H1 (cell line): ENCODE measurements around the gene GRB7. TPM values are rescaled to one million over a fixed set of nuclear protein-coding genes. Genes with fewer than 3 reads are reported as not detected.

ENCODE experiments used
- CTCF ChIA-PET: fragments of 300-600 bp; sonication (Branson Sonifier 250); formaldehyde crosslinking; loops from one replicate; lab custom pipeline; 2021; ENCODE audit not compliant: partially characterized antibody; lab: Charles Lee
- POLR2A ChIA-PET: fragments of 300-600 bp; sonication (Branson Sonifier 250); formaldehyde crosslinking; loops from one replicate; lab custom pipeline; 2021; ENCODE audit warnings: inconsistent platforms; ENCODE audit not compliant: partially characterized antibody; lab: Charles Lee
- DNase-seq, 2 experiments: peaks; one replicate each; pipeline versions ENCODE4 v3.0.0 to v3.0.0-alpha.2; 2010 to 2022; ENCODE audit warnings: low spot score in 2 of 2, low read depth in 1 of 2, mixed read lengths in 1 of 2
- FAIRE-seq: peaks from 2 replicates; lab custom pipeline; 2011; peaks lifted over from hg19 to GRCh38; lab: Jason Lieb, UNC
- H2AFZ ChIP-seq: 2 replicates; pipeline ENCODE4 v1.8.1; 2012; ENCODE audit warnings: low read length, inconsistent platforms
- H2AK5ac ChIP-seq: 2 replicates; pipeline ENCODE4 v1.6.1; 2013; ENCODE audit warnings: low read depth, low read length
- H2BK120ac ChIP-seq: replicated peaks from 2 replicates; pipeline ENCODE3; 2013; ENCODE audit warnings: low read depth, low read length, inconsistent platforms
- H2BK12ac ChIP-seq: 2 replicates; pipeline ENCODE4 v1.6.1; 2013; ENCODE audit warnings: low read depth, low read length
- H2BK15ac ChIP-seq: 2 replicates; pipeline ENCODE4 v1.6.1; 2013; ENCODE audit warnings: low read length
- H2BK20ac ChIP-seq: 2 replicates; pipeline ENCODE4 v1.6.1; 2013; ENCODE audit warnings: low read length
- H2BK5ac ChIP-seq: 2 replicates; pipeline ENCODE4 v1.6.1; 2013; ENCODE audit warnings: low read depth, low read length
- H3K14ac ChIP-seq: 2 replicates; pipeline ENCODE4 v1.6.1; 2013; ENCODE audit warnings: inconsistent platforms; ENCODE audit not compliant: insufficient read length
- H3K18ac ChIP-seq: 2 replicates; pipeline ENCODE4 v1.6.1; 2013; ENCODE audit warnings: low read length; ENCODE audit errors: extremely low read depth
- H3K23ac ChIP-seq: 2 replicates; pipeline ENCODE4 v1.6.1; 2013; ENCODE audit warnings: inconsistent platforms; ENCODE audit not compliant: insufficient read length
- H3K23me2 ChIP-seq: 2 replicates; pipeline ENCODE4 v1.6.1; 2013; ENCODE audit warnings: low read depth, low read length
- H3K27ac ChIP-seq: 2 replicates; pipeline ENCODE4 v1.6.1; 2011; ENCODE audit warnings: low read depth, low read length, inconsistent platforms
- H3K27me3 ChIP-seq, 4 experiments: replicated peaks in 1 of 4; 1 replicate in 1 of 4; 2 replicates in 3 of 4; pipeline versions ENCODE4 v1.6.1 to v1.8.1; 2011 to 2013; ENCODE audit warnings: low read length in 3 of 4, mild to moderate bottlenecking in 3 of 4, inconsistent platforms in 2 of 4, mixed read lengths in 2 of 4, moderate library complexity in 1 of 4; ENCODE audit not compliant: control insufficient read depth in 3 of 4, insufficient read depth in 3 of 4; ENCODE audit errors: extremely low read depth in 1 of 4
- H3K36me3 ChIP-seq, 4 experiments: 2 replicates each; pipeline versions ENCODE4 v1.6.1 to v1.8.1; 2011 to 2013; ENCODE audit warnings: mild to moderate bottlenecking in 4 of 4, low read length in 3 of 4, moderate library complexity in 2 of 4, control low read depth in 1 of 4, inconsistent platforms in 1 of 4; ENCODE audit not compliant: insufficient read depth in 4 of 4, control insufficient read depth in 2 of 4
- H3K4ac ChIP-seq: replicated peaks from 2 replicates; pipeline ENCODE3; 2013; ENCODE audit warnings: low read length, low read depth, mixed read lengths, inconsistent platforms; ENCODE audit not compliant: insufficient read length
- H3K4me1 ChIP-seq, 4 experiments: replicated peaks in 1 of 4; 1 replicate in 1 of 4; 2 replicates in 3 of 4; pipeline versions ENCODE4 v1.6.1 to v1.8.1; 2011 to 2013; ENCODE audit warnings: low read length in 3 of 4, inconsistent platforms in 2 of 4, mixed read lengths in 1 of 4; ENCODE audit not compliant: insufficient read depth in 4 of 4, control insufficient read depth in 3 of 4
- H3K4me2 ChIP-seq, 2 experiments: 2 replicates each; pipeline versions ENCODE4 v1.6.1 to v1.8.1; 2011 to 2013; ENCODE audit warnings: low read depth in 2 of 2, low read length in 2 of 2, control low read depth in 1 of 2, inconsistent platforms in 1 of 2, mild to moderate bottlenecking in 1 of 2; ENCODE audit not compliant: insufficient read depth in 1 of 2
- H3K4me3 ChIP-seq, 4 experiments: fragments of 200-600, 300-600 bp in 1 of 4; sonication (generic), shearing (Covaris generic), sonication (Bioruptor Twin) in 1 of 4; 2 replicates each; pipeline versions ENCODE4 v1.5.1 to v1.8.1; 2011 to 2016; ENCODE audit warnings: low read length in 4 of 4, low read depth in 3 of 4, control low read depth in 2 of 4, inconsistent platforms in 2 of 4, mild to moderate bottlenecking in 2 of 4, mixed read lengths in 1 of 4, moderate library complexity in 1 of 4; ENCODE audit not compliant: insufficient read depth in 2 of 4; ENCODE audit errors: extremely low read depth in 1 of 4
- H3K56ac ChIP-seq: replicated peaks from 2 replicates; pipeline ENCODE3; 2013; ENCODE audit warnings: low read depth, mild to moderate bottlenecking, mixed read lengths, low read length, inconsistent platforms; ENCODE audit not compliant: insufficient read length
- H3K79me1 ChIP-seq: 2 replicates; pipeline ENCODE4 v1.6.1; 2013; ENCODE audit warnings: low read depth, low read length, control low read depth
- H3K79me2 ChIP-seq, 2 experiments: 2 replicates each; pipeline versions ENCODE4 v1.6.1 to v1.8.1; 2012 to 2013; ENCODE audit warnings: low read length in 2 of 2, mild to moderate bottlenecking in 2 of 2, inconsistent platforms in 1 of 2; ENCODE audit not compliant: insufficient read depth in 2 of 2, control insufficient read depth in 1 of 2
- H3K9ac ChIP-seq, 4 experiments: replicated peaks in 1 of 4; 1 replicate in 1 of 4; 2 replicates in 3 of 4; pipeline versions ENCODE4 v1.6.1 to v1.8.1; 2011 to 2013; ENCODE audit warnings: low read depth in 3 of 4, low read length in 3 of 4, control low read depth in 2 of 4, mild to moderate bottlenecking in 2 of 4, moderate library complexity in 2 of 4, inconsistent platforms in 1 of 4; ENCODE audit errors: extremely low read depth in 1 of 4
- H3K9me3 ChIP-seq, 2 experiments: 2 replicates each; pipeline versions ENCODE4 v1.6.1 to v1.8.1; 2012 to 2013; ENCODE audit warnings: mild to moderate bottlenecking in 2 of 2, moderate library complexity in 2 of 2, control low read depth in 1 of 2, inconsistent platforms in 1 of 2, low read depth in 1 of 2, low read length in 1 of 2, mixed read lengths in 1 of 2; ENCODE audit not compliant: insufficient read depth in 2 of 2
- H4K20me1 ChIP-seq, 2 experiments: replicated peaks in 1 of 2; 2 replicates each; pipeline versions ENCODE3 to v1.8.1; 2011 to 2013; ENCODE audit warnings: inconsistent platforms in 2 of 2, low read length in 2 of 2, mild to moderate bottlenecking in 1 of 2; ENCODE audit not compliant: insufficient read depth in 2 of 2, control insufficient read depth in 1 of 2
- H4K5ac ChIP-seq: 2 replicates; pipeline ENCODE4 v1.6.1; 2013; ENCODE audit warnings: low read length, low read depth, mixed read lengths, inconsistent platforms; ENCODE audit not compliant: insufficient read length
- H4K8ac ChIP-seq: 2 replicates; pipeline ENCODE4 v1.8.0; 2013; ENCODE audit warnings: mild to moderate bottlenecking, moderate library complexity, low read length, inconsistent platforms; ENCODE audit not compliant: insufficient read depth; ENCODE audit errors: extremely low read depth
- H4K91ac ChIP-seq: replicated peaks from 2 replicates; pipeline ENCODE3; 2013; ENCODE audit warnings: low read length, mixed read lengths, inconsistent platforms; ENCODE audit not compliant: insufficient read length
- ATF3 ChIP-seq: IDR thresholded peaks from 2 replicates; pipeline ENCODE4 v1.6.1; 2011; ENCODE audit warnings: low read depth, mild to moderate bottlenecking, low read length; ENCODE audit not compliant: insufficient read depth
- BRCA1 ChIP-seq: IDR thresholded peaks from 2 replicates; pipeline ENCODE4 v1.6.1; 2012; ENCODE audit warnings: low read depth, low read length, improper control_type of control experiment
- CBX5 ChIP-seq: fragments of 300-800, 300-1000 bp; sonication (generic); IDR thresholded peaks from 2 replicates; pipeline ENCODE4 v1.7.1; 2016; ENCODE audit warnings: antibody characterized with exemption, low read length, low read depth
- CTBP2 ChIP-seq: IDR thresholded peaks from 2 replicates; pipeline ENCODE4 v1.7.0; 2011; ENCODE audit warnings: borderline replicate concordance, mild to moderate bottlenecking, moderate library complexity, mixed read lengths, low read length; ENCODE audit not compliant: insufficient read depth, insufficient read length
- FOSL1 ChIP-seq: IDR thresholded peaks from 2 replicates; pipeline ENCODE4 v1.6.1; 2011; ENCODE audit warnings: mild to moderate bottlenecking, low read depth, low read length, moderate library complexity; ENCODE audit not compliant: insufficient read depth
- HDAC2 ChIP-seq, 2 experiments: fragments of 300-600 bp in 1 of 2; sonication (generic) in 1 of 2; IDR thresholded peaks; 2 replicates each; pipeline ENCODE4 v1.6.1; 2011 to 2012; ENCODE audit warnings: low read depth in 2 of 2, low read length in 2 of 2, mild to moderate bottlenecking in 2 of 2, moderate library complexity in 2 of 2, borderline replicate concordance in 1 of 2, inconsistent platforms in 1 of 2
- JUN ChIP-seq: IDR thresholded peaks from 2 replicates; pipeline ENCODE4 v1.6.1; 2011; ENCODE audit warnings: low read depth, mild to moderate bottlenecking, improper control_type of control experiment, low read length
- JUND ChIP-seq: IDR thresholded peaks from 2 replicates; pipeline ENCODE4 v1.6.1; 2011; ENCODE audit warnings: mild to moderate bottlenecking, improper control_type of control experiment, low read length
- POLR2AphosphoS5 ChIP-seq: IDR thresholded peaks from 2 replicates; pipeline ENCODE4 v1.6.1; 2011; ENCODE audit warnings: low read depth, low read length
- RBBP5 ChIP-seq: IDR thresholded peaks from 2 replicates; pipeline ENCODE4 v1.7.1; 2012; ENCODE audit warnings: low read depth, mild to moderate bottlenecking, inconsistent platforms, low read length, moderate library complexity, borderline replicate concordance
- SP2 ChIP-seq: IDR thresholded peaks from 2 replicates; pipeline ENCODE4 v1.6.1; 2012; ENCODE audit warnings: mild to moderate bottlenecking, low read length, inconsistent platforms
- WGBS, 2 experiments: shearing (Covaris generic) in 1 of 2; methylation state at CpG; one replicate each; pipeline versions ENCODE4 v1.1.6 to v1.1.7; 2013 to 2015; ENCODE audit warnings: low lambda C conversion rate in 2 of 2, mixed read lengths in 2 of 2, inconsistent platforms in 1 of 2, low coverage in 1 of 2, missing lambda C conversion rate in 1 of 2; ENCODE audit not compliant: insufficient replicate concordance in 2 of 2, insufficient coverage in 1 of 2, insufficient read length in 1 of 2; ENCODE audit errors: extremely low coverage in 1 of 2, missing lambda C conversion rate in 1 of 2; 5-methylcytosine and 5-hydroxymethylcytosine counted together
- polyA plus RNA-seq, 7 experiments: library from polyadenylated mRNA; depleted of rRNA in 3 of 7; stranded (reverse) in 5 of 7; unstranded in 2 of 7; fragments of >200 nt in 5 of 7; fragments of 200-250 nt in 2 of 7; gene quantifications; 1 replicate in 5 of 7; 2 replicates in 1 of 7; 4 replicates in 1 of 7; pipeline versions ENCODE4 v1.2.1 to v1.2.3, GENCODE V29; 2011 to 2013; ENCODE audit warnings: missing spikeins in 2 of 7, mixed read lengths in 2 of 7
- total RNA-seq: library from RNA; stranded (reverse); fragmentation: NEBNext Ultra II Directional; extraction: Animal tissue kit (Norgen Biotek cat#: 25700); gene quantifications from 2 replicates; pipeline ENCODE4 v1.2.1, GENCODE V29; 2021

The GRB7 gene
- total and polyA plus RNA-seq, 2 of the 8 experiments (the other 6 are each of a cell fraction or from before 2014, with no cell fraction given), result 32.2 to 41.5 TPM

- Histone ChIP-seq H2AFZ (no peak overlapping the region), H4K8ac (no peak overlapping the region; the same call in 1 of the 2 replicates), H3K27ac (peak overlapping the region; percentile 72), H2BK120ac (no peak overlapping the region), H3K4ac (no peak overlapping the region), H3K23me2 (peaks cover 9% of the 10 kb centered on the region), H3K9ac (peak overlapping the region in 2 of 4 experiments; percentile 9 to 38; a peak in 3 of 7 replicates), H3K4me1 (peaks cover 12 to 43% (median 26%) of the 10 kb centered on the region in 4 experiments), H3K27me3 (no peaks in the 10 kb centered on the region), H2AK5ac (no peak overlapping the region), H3K36me3 (peaks cover 18 to 43% (median 35%) of the 10 kb centered on the region in 4 experiments), H3K79me2 (peaks cover 38 to 91% of the 10 kb centered on the region in 2 experiments), H2BK5ac (peak overlapping the region; percentile 67), H3K9me3 (no peaks in the 10 kb centered on the region), H3K14ac (no peak overlapping the region), H2BK15ac (0 out of 2 replicates have a peak overlapping the region, but pooled peaks have one; percentile 81), H4K91ac (no peak overlapping the region), H3K56ac (no peak overlapping the region), H3K4me3 (peak overlapping the region in 1 of 4 experiments; percentile 26; a peak in 1 of 8 replicates), H4K5ac (peak overlapping the region; percentile 10), H3K79me1 (peaks cover 22% of the 10 kb centered on the region), H2BK20ac (0 out of 2 replicates have a peak overlapping the region, but pooled peaks have one; percentile 34), H4K20me1 (peaks cover 29 to 44% of the 10 kb centered on the region in 2 experiments), H3K4me2 (peak overlapping the region; percentile 63 to 88; a peak in 1 of 4 replicates), H3K23ac (no peak overlapping the region), H3K18ac (peak overlapping the region; percentile 75; the same call in 1 of the 2 replicates), H2BK12ac (peak overlapping the region; percentile 75; the same call in 1 of the 2 replicates)
- DNase-seq, result no peak
- WGBS, 2 experiments, result 91% methylated on average over 9 of the region's 12 CpGs; no CpG with 5 or more reads in 1 of the 2 experiments
- ChIA-PET CTCF (interaction anchor here (0.8 to 52.4 kb wide), 7 partner anchors 10 to 72 kb away, joined by 3 to 1885 read pairs (median 7); partner anchors contain the start of genes MIEN1, PPP1R1B and STARD3), POLR2A (interaction anchor here (0.9 to 38.1 kb wide), 9 partner anchors 9 to 255 kb away, joined by 3 to 708 read pairs (median 6); partner anchors contain the start of genes MED1, MIEN1, PGAP3 and PNMT)
- no peak for FAIRE-seq
- TF ChIP-seq FOSL1 (no peak), JUND (no peak), CTBP2 (no peak), RBBP5 (no peak), BRCA1 (no peak), CBX5 (no peak), ATF3 (no peak), POLR2AphosphoS5 (no peak; the same call in 1 of the 2 replicates), SP2 (no peak), HDAC2 (IDR thresholded peaks at IDR 0.05; ENCODE audit: borderline replicate concordance in 1 of 2, low read depth in 2 of 2, low read length in 2 of 2) (no peak), JUN (no peak)
Observed at GRCh38 chr17:39705786-39706348, 31.9 kb upstream of the GRB7 start.
